NB4 (cell line): ENCODE data around the gene LCTL.

Experiments
- CTCF ChIP-seq: IDR thresholded peaks from one replicate; pipeline ENCODE4 v1.5.1; 2012; ENCODE audit warnings: low read depth, low read length
- MAX ChIP-seq: IDR thresholded peaks from 2 replicates; pipeline ENCODE4 v1.6.1; 2011; ENCODE audit warnings: low read depth, low read length
- POLR2A ChIP-seq: IDR thresholded peaks from 2 replicates; pipeline ENCODE4 v1.6.1; 2011; ENCODE audit warnings: mild to moderate bottlenecking; ENCODE audit not compliant: insufficient read length; ENCODE audit errors: extremely low read depth

- TF ChIP-seq CTCF (no peak), POLR2A (no peak), MAX (no peak)
These were observed 34.4 kb upstream of the LCTL start for GRCh38 chr15:66600240-66600627.
